Smooth muscle cell of bladder (primary cell): ENCODE results near the gene GALNT1. TPM values are rescaled to one million over a fixed set of nuclear protein-coding genes. Genes with fewer than 3 reads are reported as not detected.

ENCODE experiments used
- total RNA-seq: library from RNA; depleted of rRNA; stranded (reverse); fragments of >200 nt; gene quantifications from 2 replicates; pipeline ENCODE4 v1.2.3, GENCODE V29; 2014

The GALNT1 gene
- 93.9 and 114 TPM in 2 replicates for total RNA-seq

DNA sequence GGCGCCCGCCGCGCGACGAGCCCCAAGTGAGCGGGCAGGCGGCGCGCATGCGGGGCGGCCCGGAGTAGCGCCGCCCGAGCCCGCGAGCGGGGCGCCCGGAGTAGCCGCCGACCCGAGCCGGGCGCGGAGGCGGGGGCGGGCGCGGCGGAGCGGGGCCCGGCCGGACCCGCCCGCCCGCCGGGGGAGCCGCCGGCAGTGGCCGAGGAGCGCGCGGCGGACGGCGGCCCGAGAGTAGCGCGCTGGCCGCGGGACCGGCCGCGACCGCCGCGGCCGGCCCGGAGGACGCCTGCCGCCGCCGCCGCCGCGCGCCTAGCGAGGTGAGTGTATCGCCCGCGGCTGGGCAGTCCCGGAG is at the start of gene GALNT1:
Gene GALNT1, plus strand, starts transcription at position 195 of the 352 bp plus-strand sequence. CDS start 72,923 bp downstream, outside the sequence.

Other genes with a start within 250 kb of the GALNT1 start
- 25.7 and 26.3 TPM in 2 replicates for gene ZNF24, start 237.3 kb upstream of the GALNT1 start, total RNA-seq
- 2.8 and 3.1 TPM in 2 replicates for gene ZNF396, start 204.4 kb upstream of the GALNT1 start, total RNA-seq
- gene INO80C, start 83.8 kb upstream of the GALNT1 start, total RNA-seq, result 3.1 and 4.0 TPM in 2 replicates